Islet precursor cell (in vitro differentiated cells): ENCODE measurements around the gene KIAA1614.
"Not testable (repeated sequence)": the region's sequence is repeated elsewhere in the genome, so short reads cannot be mapped to it uniquely, and the experiment has no call there.

ENCODE experiments used
- DNase-seq: peaks from one replicate; pipeline ENCODE4 v3.0.0-alpha.2; 2018

KIAA1614 gene

GRCh38 chr1:180945551-180945950 lies 32.9 kb downstream of the KIAA1614 start:
- peak; percentile 75 for DNase-seq

- no peak for DNase-seq
Observed at GRCh38 chr1:180946056-180946455, 33.4 kb downstream of the KIAA1614 start.

DNA sequence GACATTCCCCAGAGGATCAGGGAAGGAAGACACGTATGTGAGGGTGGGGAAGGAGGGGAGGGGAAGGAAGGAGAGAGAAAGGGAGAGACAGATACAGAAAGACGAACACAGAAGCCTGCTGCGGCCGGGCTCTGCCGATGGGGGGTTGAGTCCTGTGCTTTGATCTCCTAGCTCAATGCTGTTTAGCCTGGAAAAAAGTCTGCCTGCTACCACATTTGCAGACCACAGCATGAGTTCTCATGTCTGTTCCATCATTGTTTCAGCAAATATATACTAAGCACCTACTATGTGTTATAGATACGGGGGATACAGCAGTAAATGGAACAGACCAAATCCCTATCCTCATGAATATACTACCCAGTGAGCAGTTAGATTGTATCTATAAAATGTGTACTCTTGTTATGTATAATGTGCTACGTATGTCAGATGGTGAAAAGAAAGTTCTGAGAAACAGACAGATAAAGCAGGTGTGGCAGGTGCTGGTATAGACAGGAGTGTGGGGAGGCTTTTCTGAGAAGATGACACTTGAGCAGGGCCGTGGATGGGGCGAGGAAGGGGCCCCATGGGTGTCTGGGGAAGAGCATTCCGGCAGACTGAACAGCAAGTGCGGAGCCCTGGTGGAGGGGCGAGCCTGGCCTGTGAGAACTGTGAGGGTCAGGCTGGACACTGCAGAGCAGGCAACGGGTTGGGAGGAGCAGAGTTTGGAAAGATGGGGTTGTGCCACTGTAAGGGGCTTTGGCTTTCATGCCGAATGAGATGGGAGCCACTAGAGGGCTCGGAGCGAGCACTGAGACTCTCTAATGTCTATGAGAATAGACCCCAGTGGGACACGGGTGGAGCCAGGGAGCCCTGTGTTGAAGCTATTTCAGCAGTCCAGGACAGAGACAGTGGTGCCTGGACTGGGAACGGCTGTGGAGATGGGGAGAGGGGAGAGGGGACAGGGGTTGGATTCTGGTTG lies 34.1 kb downstream of the KIAA1614 start:
- DNase-seq = no peak

DNA sequence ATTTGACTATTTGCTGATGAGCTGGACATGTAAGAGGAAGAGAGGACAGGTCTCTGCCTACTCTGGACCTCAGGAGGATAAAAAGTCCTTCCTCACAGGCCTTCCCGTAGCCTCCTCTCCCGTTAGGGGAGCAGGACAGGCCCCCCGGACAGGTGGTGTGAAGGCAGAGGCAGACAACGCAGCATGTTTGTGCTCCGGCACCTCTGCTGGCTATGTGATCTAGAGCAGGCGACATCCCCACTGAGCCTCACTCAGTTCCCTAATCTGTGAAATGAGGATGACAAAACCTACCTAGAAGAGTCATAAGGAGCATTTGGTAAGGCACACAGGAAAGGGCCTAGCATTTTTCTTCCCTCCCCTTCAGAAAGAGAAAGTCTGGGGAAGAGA lies 34.8 kb downstream of the KIAA1614 start:
- DNase-seq = no peak

DNA sequence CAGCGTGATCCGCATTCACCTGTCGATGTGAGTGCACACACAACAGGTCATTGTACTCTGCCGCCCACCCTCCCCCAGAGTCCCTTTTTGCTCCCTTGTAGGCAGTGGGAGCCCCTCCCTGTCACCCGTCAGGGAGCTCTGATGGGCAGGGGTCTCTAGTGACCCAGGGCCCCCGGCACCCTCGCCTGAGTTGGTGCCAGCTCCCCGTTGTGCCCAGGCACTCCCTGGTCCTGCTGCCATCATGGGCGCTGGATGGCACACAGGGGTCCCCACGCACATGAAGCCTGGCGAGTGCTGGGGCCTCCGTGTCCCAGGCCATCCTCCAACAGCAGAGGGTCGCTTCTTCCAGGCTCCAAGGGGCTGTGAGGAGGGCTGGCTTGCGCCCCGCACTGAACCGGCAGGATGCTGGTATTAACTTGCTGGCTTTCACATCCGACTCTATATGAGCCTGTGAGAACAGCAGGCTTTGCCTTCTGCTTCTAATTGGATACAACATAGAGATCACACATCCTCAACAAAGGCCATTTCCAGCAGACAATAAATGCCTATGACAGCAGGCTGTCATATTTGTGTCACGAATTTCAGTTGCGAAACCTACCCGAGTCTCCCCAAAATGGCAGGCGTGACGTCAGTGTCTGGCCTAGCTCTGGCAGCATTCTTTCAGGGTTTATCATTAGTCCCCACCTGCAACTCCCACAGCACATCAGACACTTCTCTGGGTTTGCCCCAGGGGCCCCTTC lies 35.4 kb downstream of the KIAA1614 start:
- DNase-seq = no peak

DNA sequence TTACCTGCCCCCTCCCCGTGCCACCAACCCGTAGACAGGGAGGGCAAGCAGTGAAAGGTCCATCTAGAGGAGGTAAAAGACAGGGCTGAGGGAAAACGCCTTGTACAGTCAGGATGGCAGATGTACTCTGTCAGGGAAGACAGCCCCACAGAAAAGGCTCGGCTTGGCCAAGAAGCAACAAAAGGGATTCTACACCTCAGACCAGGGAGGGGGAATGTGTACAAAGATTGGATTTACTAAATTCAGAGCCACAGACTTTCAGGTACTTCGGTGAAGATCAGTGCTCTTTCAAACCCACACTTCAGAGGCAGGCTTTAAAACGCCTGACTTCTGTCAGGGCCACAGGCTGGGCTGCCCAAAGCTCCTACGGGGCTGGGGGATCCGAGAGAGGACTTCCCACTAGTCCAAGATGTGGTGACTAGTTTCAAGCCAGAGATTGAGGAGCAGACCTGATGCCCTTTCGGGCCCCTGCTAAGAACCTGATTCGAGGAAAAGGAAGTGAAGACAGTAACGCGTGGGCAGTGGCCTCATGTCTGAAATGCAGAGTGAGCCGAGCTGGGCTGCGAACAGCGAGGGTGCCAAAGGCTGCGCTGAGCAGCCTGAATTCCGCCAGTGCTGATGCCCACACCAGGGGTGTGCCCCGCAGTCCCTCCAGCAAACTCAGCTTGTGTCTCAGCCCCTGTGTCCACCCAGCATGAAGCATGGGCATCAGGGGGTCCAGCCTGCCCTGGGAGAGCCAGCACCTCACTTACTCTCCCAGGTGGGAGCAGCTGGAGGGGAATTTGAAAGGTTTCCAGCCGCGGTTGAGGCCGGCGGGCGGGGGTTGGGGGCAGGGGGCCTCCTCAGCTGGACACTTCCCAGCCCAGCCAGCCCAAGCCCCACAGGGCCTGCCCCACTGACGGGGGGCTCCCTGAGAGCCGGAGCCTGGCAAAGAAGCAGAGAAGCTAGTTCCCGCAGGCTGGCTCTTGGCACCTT lies 36.2 kb downstream of the KIAA1614 start:
- DNase-seq = no peak

DNA sequence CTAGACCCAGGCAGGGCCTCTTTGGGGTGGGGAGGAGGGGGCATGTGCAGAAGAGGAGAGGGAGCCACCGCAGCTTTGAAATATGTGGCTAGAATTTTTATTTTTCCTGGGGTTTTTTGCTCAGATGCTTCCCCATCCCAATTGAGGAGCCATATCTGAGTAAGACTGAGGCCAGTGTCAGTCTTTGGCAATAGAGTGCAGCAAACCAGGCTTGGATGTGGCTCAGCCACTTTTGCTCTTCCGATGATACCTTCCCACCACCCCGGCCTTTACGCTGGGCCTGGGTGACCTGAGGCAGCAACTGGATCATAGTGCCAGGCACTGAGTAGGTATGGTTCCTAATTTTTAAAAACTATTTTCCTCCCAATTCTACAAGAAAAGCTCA lies 36.9 kb downstream of the KIAA1614 start:
- no peak for DNase-seq

GRCh38 chr1:180950321-180950720 lies 37.6 kb downstream of the KIAA1614 start:
- no peak for DNase-seq

- DNase-seq = no peak
Observed at GRCh38 chr1:180951186-180951745, 38.6 kb downstream of the KIAA1614 start.

DNA sequence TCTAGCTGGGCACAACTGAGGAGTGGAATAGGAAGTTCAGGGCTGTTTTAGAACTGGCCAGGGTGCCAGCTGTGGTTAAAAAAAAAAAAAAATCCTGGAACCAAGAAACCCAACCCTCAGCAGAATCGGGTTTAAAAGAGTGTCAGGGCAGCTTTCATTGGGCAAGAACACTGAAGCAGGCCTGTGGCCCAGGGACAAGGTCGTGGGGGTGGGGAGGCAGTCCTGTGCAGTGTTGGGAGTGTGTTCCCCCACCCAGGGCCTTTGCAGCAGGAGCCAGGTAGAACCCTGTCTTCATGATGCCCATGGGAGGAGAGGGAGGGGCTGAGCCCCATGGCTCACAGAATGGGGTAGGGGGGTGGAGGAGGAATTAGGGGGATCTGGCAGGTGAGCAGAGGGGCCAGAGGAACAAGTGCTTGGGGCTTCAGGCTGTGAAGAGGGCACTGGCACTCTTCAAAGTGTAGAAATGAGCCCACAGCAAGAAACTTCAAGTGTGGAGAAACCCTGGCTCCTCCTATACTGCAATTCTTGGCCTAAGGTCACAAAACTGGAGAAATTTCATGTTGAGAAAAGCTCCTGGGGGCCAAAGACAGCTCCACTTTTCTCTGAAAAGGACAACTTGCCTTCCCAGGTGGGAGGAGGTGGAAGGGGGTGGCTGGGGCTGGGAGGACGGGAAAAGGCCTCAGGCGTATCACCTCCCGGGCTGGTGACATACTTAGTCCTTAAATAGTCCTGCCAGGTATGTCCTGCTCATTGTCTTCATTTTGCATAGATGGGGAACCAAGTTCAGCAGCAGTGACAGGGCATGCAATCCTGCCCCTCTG lies 39.3 kb downstream of the KIAA1614 start:
- DNase-seq = peak; percentile 81

DNA sequence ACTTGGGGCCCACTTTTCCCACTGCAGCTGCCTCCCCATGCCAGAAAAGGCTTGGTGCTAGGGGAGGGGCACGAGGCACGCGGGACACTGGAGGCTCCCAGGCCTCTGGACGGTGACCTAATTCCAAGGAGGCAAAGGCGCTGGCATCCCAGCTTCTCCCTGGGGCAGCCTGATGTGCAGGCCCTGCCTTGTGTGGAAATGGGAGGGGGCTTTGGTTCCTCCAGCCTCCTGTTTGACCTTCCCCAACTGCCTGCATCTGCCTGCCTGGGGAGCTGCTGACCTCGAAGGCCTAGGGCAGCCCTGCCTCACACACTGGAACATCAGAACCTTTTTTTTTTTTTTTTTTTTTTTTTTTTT lies 39.9 kb downstream of the KIAA1614 start:
- DNase-seq = no peak

DNA sequence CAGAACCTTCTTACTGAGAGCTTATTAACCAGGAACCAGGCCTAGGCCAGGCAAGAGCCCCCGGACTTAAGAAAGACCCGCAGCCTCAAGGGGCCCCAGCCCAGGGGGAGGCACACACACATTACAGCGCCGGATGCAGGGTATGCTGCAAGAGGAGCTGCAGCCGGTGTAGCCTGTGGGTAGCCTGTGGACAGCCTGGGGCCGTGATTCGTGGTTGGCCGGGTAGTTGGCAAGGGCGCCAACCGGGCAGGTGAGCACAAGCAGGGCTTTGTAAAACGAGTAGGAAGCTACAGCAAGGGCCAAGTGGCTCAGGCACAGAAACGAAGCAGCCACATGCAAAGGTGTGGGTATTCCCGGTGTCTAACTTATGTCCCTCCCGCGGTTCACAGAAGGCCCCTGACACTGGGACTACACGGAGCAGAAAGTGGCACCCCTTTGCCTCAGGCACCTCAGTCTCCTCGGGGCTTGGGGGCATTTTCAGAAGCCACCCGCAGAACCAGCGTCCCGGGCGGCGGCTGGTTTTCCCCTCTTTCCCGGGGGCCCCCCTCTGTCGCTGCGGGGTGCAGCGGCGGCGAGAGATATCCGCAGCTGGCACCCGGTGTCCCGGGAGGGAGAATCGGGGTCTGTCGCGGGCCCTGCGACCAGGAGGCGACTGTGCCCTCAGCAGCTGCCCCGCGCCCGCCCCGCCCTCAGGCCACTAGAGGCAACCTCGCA lies 40.8 kb downstream of the KIAA1614 start:
- DNase-seq = no peak

DNA sequence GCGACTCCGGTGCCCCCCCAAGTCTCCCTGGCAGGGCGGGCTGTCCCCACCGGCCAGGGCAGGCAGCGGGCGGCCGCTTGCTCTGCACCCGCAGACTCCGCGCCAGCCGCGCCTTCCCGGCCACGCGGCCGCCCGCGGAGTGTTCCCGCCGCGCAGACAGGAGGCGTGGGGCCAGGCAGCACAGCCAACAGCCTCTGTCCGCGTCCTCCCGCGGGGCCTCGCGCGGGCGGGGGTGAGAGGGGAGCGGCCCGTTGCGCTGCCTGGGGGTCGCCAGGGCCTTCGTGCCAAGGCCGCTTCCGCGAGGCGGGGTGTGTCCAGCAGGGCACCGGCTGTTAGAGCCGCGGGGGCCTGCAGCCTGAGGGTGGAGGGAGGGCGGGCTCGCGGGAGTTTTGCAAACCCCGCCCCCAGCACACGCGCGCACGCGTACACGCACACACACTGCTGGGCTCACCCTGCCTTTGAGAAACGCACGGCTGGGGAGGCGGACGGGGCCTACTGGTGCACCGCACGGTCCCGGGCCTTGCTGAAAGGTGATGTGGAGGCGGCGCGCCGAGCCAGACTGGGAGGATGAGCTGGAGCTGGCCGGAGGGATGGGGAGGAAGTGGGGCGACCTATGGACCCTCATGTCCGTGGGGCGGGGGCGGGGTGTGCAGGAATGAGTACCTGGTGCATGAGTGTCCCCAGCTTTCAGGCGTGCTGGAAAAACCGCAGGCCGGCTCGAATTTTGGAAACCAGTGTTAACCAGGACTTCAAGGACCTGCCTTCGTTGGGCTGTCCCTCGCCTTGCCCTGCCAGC lies 41.5 kb downstream of the KIAA1614 start:
- DNase-seq = no peak

DNA sequence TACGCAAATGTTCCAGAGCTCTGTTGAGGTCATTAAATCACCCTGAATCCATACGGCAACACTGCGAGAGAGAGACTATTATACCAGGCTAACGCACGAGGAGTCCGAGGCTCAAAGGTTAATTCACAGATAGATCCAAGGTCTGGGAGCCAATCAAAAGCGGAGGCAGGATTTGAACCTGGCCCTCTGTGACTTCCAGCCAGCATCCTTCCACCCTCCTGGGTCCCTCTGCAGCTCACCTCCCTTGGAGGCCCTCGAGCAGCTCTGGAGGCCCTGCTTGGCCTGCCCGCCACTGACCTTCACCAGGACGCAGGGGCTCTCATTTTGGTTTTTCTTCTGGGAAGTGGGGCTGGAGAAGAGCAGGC lies 42.1 kb downstream of the KIAA1614 start:
- DNase-seq = no peak

DNA sequence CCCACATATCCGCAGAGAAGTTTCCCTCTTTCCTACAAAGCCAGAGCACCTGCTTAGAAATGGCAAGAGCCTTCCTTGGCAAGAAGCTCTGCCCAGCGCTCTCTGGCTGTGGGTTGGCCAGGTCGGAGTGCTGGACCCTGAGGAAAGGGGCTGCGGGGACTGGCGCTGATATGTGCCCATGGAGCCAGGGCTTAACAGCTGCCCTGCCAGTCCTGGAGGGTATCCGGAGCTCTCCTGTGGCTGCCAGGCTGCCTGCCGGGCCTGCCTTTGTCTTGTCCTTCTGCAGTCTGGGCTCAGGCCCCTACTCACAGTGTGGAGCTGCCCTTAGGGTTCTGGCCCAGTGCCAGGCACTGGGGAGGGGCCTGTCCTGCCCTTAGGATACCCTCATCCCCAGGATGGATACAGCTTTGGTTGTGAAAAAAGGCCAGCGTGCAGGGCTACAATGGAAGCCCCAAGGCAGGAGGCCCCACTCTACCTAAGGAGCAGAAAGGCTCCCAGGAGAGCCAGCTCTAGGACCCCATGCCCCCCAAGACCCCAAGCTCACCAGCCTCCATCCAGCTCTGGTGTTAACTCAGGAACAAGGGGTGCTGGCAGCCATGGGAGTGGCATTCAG lies 43.4 kb downstream of the KIAA1614 start:
- no peak for DNase-seq

GRCh38 chr1:180959620-180960019 lies 46.9 kb downstream of the KIAA1614 start:
- DNase-seq = not testable (repeated sequence)

DNA sequence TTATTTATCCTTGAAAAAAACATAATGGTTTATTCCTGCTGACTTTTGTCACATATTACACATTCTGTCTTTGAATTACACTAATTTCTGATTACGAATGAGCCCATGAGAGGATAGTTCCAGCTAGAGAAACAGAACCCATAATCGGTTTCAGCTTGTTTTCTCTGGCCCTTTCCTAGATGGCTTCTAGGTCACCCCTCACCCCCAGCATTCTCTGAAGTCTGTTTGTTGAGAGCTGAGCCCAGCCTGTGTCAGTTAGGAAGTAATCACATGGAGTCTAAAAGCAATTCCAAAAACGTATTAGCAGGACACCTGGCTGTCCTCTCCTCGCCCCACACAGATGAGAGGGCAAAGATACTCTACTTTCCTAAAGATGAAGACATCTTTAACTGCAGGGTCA lies 48.9 kb downstream of the KIAA1614 start:
- no peak for DNase-seq

- no peak for DNase-seq
Observed at GRCh38 chr1:180962178-180962577, 49.5 kb downstream of the KIAA1614 start.

DNA sequence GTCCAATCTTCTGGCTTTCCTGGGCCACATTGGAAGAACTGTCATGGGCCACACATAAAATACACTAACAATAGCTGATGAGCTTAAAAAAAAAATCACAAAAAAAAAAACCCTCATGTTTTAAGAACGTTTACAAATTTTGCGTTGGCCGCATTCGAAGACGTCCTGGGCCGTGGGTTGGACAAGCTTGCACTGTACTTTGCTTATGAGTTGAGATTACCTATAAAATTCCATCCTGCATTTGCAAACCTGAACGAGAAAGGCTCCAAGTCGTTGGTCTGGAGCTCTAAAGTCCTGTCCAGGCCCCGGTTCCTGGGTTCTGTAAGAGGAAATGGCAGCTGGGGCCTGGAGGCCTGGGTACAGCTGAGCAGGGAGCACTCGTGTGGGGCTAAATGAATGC lies 51.4 kb downstream of the KIAA1614 start:
- DNase-seq = no peak

DNA sequence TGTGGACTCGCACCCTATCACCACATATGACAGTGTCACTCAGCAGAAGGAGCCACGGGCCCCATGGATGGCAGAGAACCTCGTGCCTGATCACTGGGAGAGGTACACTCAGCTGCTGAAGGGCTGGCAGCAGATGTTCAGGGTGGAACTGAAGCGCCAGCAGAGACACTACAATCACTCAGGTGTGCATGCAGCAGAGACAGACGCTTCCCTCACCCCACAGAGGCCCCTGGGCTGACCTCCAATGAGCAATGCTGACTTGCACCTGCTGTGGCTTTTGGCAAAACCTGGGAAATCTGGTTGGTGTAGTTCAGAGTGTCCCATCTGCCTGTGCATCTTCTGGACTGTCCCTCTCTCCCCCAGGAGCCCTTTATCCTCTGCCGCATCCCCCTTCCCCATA lies 51.9 kb downstream of the KIAA1614 start:
- peak; percentile 39 for DNase-seq
